WI38 (cell line): ENCODE data around the gene NTNG2.

Experiments used
- H3K4me3 ChIP-seq: 2 replicates; pipeline ENCODE4 v1.5.1; 2011; ENCODE audit warnings: low read depth, mild to moderate bottlenecking, control low read depth, low read length
- TF ChIP-seq, protein P1 (sequence below): IDR thresholded peaks from 2 replicates; pipeline ENCODE4 v1.5.1; 2012; ENCODE audit warnings: low read depth, mild to moderate bottlenecking, control low read depth, low read length

The NTNG2 gene

DNA sequence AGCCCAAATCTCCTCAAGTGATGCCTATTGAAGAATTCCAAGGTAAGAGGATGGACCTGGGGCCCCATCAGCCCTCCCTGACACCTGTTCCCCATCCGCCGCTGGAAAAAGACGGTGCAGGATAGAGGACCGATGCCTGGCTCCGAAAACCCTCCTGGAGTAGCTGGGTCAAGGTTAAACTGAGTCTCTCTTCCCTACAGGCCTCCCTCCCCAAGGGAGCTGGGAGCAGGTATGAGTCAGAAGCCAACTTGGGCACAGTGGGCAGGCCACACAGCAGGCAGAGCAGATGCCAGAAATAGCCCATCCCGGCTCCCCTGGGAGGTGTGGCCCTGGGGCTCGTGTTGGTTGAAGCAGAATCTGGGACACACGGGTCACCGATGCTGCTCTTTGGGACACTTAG is 75.6 kb downstream of the NTNG2 start:
- TF ChIP-seq, protein P1, sequence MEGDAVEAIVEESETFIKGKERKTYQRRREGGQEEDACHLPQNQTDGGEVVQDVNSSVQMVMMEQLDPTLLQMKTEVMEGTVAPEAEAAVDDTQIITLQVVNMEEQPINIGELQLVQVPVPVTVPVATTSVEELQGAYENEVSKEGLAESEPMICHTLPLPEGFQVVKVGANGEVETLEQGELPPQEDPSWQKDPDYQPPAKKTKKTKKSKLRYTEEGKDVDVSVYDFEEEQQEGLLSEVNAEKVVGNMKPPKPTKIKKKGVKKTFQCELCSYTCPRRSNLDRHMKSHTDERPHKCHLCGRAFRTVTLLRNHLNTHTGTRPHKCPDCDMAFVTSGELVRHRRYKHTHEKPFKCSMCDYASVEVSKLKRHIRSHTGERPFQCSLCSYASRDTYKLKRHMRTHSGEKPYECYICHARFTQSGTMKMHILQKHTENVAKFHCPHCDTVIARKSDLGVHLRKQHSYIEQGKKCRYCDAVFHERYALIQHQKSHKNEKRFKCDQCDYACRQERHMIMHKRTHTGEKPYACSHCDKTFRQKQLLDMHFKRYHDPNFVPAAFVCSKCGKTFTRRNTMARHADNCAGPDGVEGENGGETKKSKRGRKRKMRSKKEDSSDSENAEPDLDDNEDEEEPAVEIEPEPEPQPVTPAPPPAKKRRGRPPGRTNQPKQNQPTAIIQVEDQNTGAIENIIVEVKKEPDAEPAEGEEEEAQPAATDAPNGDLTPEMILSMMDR: no peak

DNA sequence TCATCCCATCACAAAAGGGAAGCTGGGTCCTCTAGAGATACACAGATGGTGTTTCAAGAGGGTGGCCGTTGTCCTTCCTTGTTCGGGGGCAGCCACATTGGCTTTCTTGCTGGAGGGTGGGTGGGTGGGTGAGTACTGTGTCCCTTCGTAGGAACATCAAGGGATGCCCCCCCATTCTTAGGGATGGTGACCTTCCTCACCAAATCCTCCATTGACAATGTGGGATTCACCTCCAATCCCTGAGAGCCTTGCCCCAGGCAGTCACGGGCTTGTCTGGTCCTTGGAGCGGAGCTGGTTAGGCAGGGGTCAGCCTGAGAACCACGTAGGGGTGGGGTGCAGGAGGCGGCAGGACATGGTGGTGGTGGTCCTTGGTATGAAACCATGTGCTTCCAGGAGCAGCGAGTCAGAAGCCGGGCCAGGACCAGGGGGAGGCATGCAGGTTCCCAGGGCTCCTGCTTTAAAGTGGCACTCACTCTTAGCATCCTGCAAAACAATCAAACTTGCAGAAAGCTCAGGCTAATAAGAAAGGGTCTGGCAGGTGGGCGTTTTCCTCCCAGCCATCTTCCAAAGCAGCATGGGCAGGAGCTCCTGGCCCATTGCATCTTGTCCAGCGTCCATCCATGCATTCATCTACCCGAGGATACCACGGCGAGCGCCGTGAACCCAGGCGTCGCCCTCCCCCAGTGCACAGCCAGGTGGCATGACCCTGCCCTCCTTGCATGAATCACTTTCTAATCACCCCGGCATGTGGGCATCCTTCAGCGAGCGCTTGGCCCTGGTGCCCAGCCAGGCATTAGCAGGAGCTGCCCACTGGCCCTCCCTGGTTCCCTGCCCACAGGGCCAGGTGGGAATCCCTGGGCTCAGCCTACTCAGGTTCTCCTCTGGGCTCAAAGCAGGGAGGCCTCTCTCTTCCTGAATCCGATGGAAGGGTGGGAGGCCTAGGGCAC is 76.4 kb downstream of the NTNG2 start:
- TF ChIP-seq, protein P1: no peak
- H3K4me3 ChIP-seq: no peak overlapping the region

More for the DNA sequence above, 75.6 kb downstream of the NTNG2 start:
- H3K4me3 ChIP-seq: no peak overlapping the region

- TF ChIP-seq, protein P1: no peak
- no peak overlapping the region for H3K4me3 ChIP-seq
Measured at GRCh38 chr9:132238992-132239391, 77.1 kb downstream of the NTNG2 start.

- no peak overlapping the region for H3K4me3 ChIP-seq
- TF ChIP-seq, protein P1: no peak
Measured at GRCh38 chr9:132239518-132239917, 77.7 kb downstream of the NTNG2 start.

- TF ChIP-seq, protein P1: no peak
- H3K4me3 ChIP-seq: no peak overlapping the region; the same call in 1 of the 2 replicates
Measured at GRCh38 chr9:132239999-132240840, 78.4 kb downstream of the NTNG2 start.

GRCh38 chr9:132240841-132241482 is 79.1 kb downstream of the NTNG2 start:
- TF ChIP-seq, protein P1: no peak
- peak overlapping the region; percentile 53 for H3K4me3 ChIP-seq
